Colonic mucosa (tissue), 4 donors: ENCODE data around the gene PBLD. TPM values are rescaled to one million over a fixed set of nuclear protein-coding genes. Genes with fewer than 3 reads are reported as not detected.

Experiments
- DNase-seq: peaks from one replicate; pipeline ENCODE4 v3.0.0-alpha.2; 2020
- H3K27ac ChIP-seq: fragments of 200-600 bp; one replicate; pipeline ENCODE4 v1.8.0; 2021
- H3K27me3 ChIP-seq: fragments of 200-600 bp; one replicate; pipeline ENCODE4 v1.8.0; 2021
- H3K36me3 ChIP-seq: fragments of 200-600 bp; one replicate; pipeline ENCODE4 v1.8.0; 2021
- H3K4me1 ChIP-seq: fragments of 200-600 bp; one replicate; pipeline ENCODE4 v1.8.0; 2021; ENCODE audit warnings: mild to moderate bottlenecking
- H3K4me3 ChIP-seq: fragments of 200-600 bp; one replicate; pipeline ENCODE4 v1.8.0; 2021
- H3K9ac ChIP-seq, 2 donors: one replicate each; pipeline ENCODE4 v1.7.0; 2013; ENCODE audit warnings: control low read depth in 2 of 2, low read depth in 2 of 2, low read length in 2 of 2
- H3K9me3 ChIP-seq: fragments of 200-600 bp; one replicate; pipeline ENCODE4 v1.8.0; 2021
- CTCF ChIP-seq: fragments of 200-600 bp; IDR thresholded peaks from one replicate; pipeline ENCODE4 v1.8.0; 2022; ENCODE audit warnings: antibody characterized with exemption, mild to moderate bottlenecking
- intact Hi-C: fragments of 100-400 bp; cut with DNase I; formaldehyde crosslinking; loops from one replicate; pipeline ENCODE4 v1.14.1; 2022
- total RNA-seq, 2 donors: library from RNA; stranded (reverse); fragmentation: NEBNext Ultra II Directional in 1 of 2; extraction: Animal tissue kit (Norgen Biotek cat#: 25700) in 1 of 2; gene quantifications; one replicate each; pipeline ENCODE4 v1.2.1, GENCODE V29; 2021
- donor health status: healthy.
- donor health status: DM: no; HTN: no; CAD: no.
- donor health status: DM: no; HTN: no; CAD: no.

PBLD gene
- total RNA-seq, 2 donors from 2014 or later = 20.9 to 78.2 TPM

GRCh38 chr10:68235581-68235980 lies 97.1 kb downstream of the PBLD start:
- H3K9ac ChIP-seq = no peak overlapping the region
- DNase-seq = no peak
- TF ChIP-seq CTCF = no peak
- intact Hi-C loops = no loop called here
- H3K4me3 ChIP-seq = no peak overlapping the region
- H3K4me1 ChIP-seq = no peaks in the 10 kb centered on the region
- no peaks in the 10 kb centered on the region for H3K36me3 ChIP-seq
- H3K27ac ChIP-seq = no peak overlapping the region
- H3K9me3 ChIP-seq = no peaks in the 10 kb centered on the region
- H3K27me3 ChIP-seq = no peaks in the 10 kb centered on the region

- H3K4me3 ChIP-seq = no peak overlapping the region
- no peaks in the 10 kb centered on the region for H3K27me3 ChIP-seq
- no peak overlapping the region for H3K9ac ChIP-seq
- no peak overlapping the region for H3K27ac ChIP-seq
- no peaks in the 10 kb centered on the region for H3K9me3 ChIP-seq
- H3K36me3 ChIP-seq = no peaks in the 10 kb centered on the region
- no peak for DNase-seq
- no peak for TF ChIP-seq CTCF
- H3K4me1 ChIP-seq = no peaks in the 10 kb centered on the region
- intact Hi-C loops = no loop called here
Measured at GRCh38 chr10:68235111-68235510, 97.6 kb downstream of the PBLD start.

GRCh38 chr10:68233046-68233445 lies 99.7 kb downstream of the PBLD start:
- no peak overlapping the region for H3K4me3 ChIP-seq
- H3K36me3 ChIP-seq = no peaks in the 10 kb centered on the region
- no peaks in the 10 kb centered on the region for H3K4me1 ChIP-seq
- H3K27me3 ChIP-seq = no peaks in the 10 kb centered on the region
- no peak for DNase-seq
- H3K27ac ChIP-seq = no peak overlapping the region
- no peaks in the 10 kb centered on the region for H3K9me3 ChIP-seq
- intact Hi-C loops = no loop called here
- no peak overlapping the region for H3K9ac ChIP-seq
- no peak for TF ChIP-seq CTCF

Other genes starting within 250 kb of the PBLD start
- under 1 TPM; 0.07 to 0.27 TPM for gene MYPN, start 223.4 kb downstream of the PBLD start, total RNA-seq
- gene ATOH7, start 100.8 kb downstream of the PBLD start, total RNA-seq = under 1 TPM; 0.17 to 0.53 TPM
- gene HNRNPH3, start 864 bp downstream of the PBLD start, total RNA-seq = 100 to 1,000 TPM in 1 of 2 donors, 10 to 100 TPM in 1; 74.4 to 130 TPM
- gene RUFY2, start 74.3 kb upstream of the PBLD start, total RNA-seq = 10 to 100 TPM; 14.5 to 21.7 TPM
- gene DNA2, start 139.0 kb upstream of the PBLD start, total RNA-seq = 10 to 100 TPM in 1 of 2 donors, 1 to 10 TPM in 1; 7.7 to 16.4 TPM
- gene SLC25A16, start 194.6 kb upstream of the PBLD start, total RNA-seq = 10 to 100 TPM; 18.7 to 19.7 TPM
- gene TET1, start 227.4 kb upstream of the PBLD start, total RNA-seq = 1 to 10 TPM in 1 of 2 donors, under 1 TPM in 1; 0.57 to 1.1 TPM